HG02884 (cell line): ENCODE data around the gene ATP8B4.
A peak's percentile ranks its signal among the peaks of the same experiment; 100 is the strongest.

Experiments used
- ATAC-seq: cut with Tn5 transposase; IDR thresholded peaks from one replicate; pipeline ENCODE4 v1.9.1; 2021; ENCODE audit warnings: mild to moderate bottlenecking, moderate library complexity; ENCODE audit not compliant: unreplicated experiment

Gene ATP8B4

GRCh38 chr15:50042775-50043174 lies 76.3 kb downstream of the ATP8B4 start:
- ATAC-seq, result no peak

GRCh38 chr15:50030456-50030855 lies 88.6 kb downstream of the ATP8B4 start:
- ATAC-seq, result no peak

- no peak for ATAC-seq
Measured at GRCh38 chr15:50028326-50028725, 90.7 kb downstream of the ATP8B4 start.

GRCh38 chr15:50024281-50024680 lies 94.8 kb downstream of the ATP8B4 start:
- ATAC-seq, result no peak

- ATAC-seq, result no peak
Measured at GRCh38 chr15:50018491-50018890, 100.5 kb downstream of the ATP8B4 start.

GRCh38 chr15:50017522-50017921 lies 101.5 kb downstream of the ATP8B4 start:
- no peak for ATAC-seq

GRCh38 chr15:50016951-50017350 lies 102.1 kb downstream of the ATP8B4 start:
- no peak for ATAC-seq

GRCh38 chr15:50012790-50013189 lies 106.2 kb downstream of the ATP8B4 start:
- no peak for ATAC-seq

- no peak for ATAC-seq
Measured at GRCh38 chr15:50009634-50010033, 109.4 kb downstream of the ATP8B4 start.

- ATAC-seq, result peak; percentile 100
Measured at GRCh38 chr15:50003786-50004334, 115.2 kb downstream of the ATP8B4 start.

- ATAC-seq, result no peak
Measured at GRCh38 chr15:49991587-49991986, 127.4 kb downstream of the ATP8B4 start.

GRCh38 chr15:49990835-49991545 lies 128.0 kb downstream of the ATP8B4 start:
- ATAC-seq, result no peak

GRCh38 chr15:49989498-49989897 lies 129.5 kb downstream of the ATP8B4 start:
- no peak for ATAC-seq

- no peak for ATAC-seq
Measured at GRCh38 chr15:49988766-49989165, 130.3 kb downstream of the ATP8B4 start.

- no peak for ATAC-seq
Measured at GRCh38 chr15:49987896-49988295, 131.1 kb downstream of the ATP8B4 start.

- no peak for ATAC-seq
Measured at GRCh38 chr15:49987198-49987785, 131.7 kb downstream of the ATP8B4 start.

GRCh38 chr15:49986326-49986725 lies 132.7 kb downstream of the ATP8B4 start:
- no peak for ATAC-seq

GRCh38 chr15:49985463-49985862 lies 133.6 kb downstream of the ATP8B4 start:
- no peak for ATAC-seq

GRCh38 chr15:49984436-49984835 lies 134.6 kb downstream of the ATP8B4 start:
- ATAC-seq, result no peak

GRCh38 chr15:49982584-49982983 lies 136.4 kb downstream of the ATP8B4 start:
- ATAC-seq, result no peak

GRCh38 chr15:49979705-49980382 lies 139.2 kb downstream of the ATP8B4 start:
- ATAC-seq, result peak; percentile 53

- no peak for ATAC-seq
Measured at GRCh38 chr15:49978121-49978520, 140.9 kb downstream of the ATP8B4 start.
